Measurements from ENCODE around the gene MRPL19. TPM values are rescaled to one million over a fixed set of nuclear protein-coding genes. Genes with fewer than 3 reads are reported as not detected.

The MRPL19 gene
- total RNA-seq, 1 experiment from 2014 or later: 65.3 TPM

- TF ChIP-seq ZBTB33 (IDR thresholded peaks at IDR 0.05; ENCODE audit: extremely low read depth, insufficient replicate concordance, low read length) (no peak), EZH2 (IDR thresholded peaks at IDR 0.05) (no peak), JUND (IDR thresholded peaks at IDR 0.05) (no peak)
Observed at GRCh38 chr2:75606761-75607399, 39.7 kb upstream of the MRPL19 start (continued).

- Histone ChIP-seq H3K27ac (ENCODE audit: low read depth, low read length) (no peak overlapping the region), H3K79me2 (ENCODE audit: insufficient read depth, low read length) (no peaks in the 10 kb centered on the region), H3K4me3 (replicated peaks in 1 of 2; ENCODE audit: low read depth in 1 of 2, low read length in 2 of 2) (no peak overlapping the region), H4K20me1 (ENCODE audit: insufficient read depth) (no peaks in the 10 kb centered on the region), H3K9me2 (ENCODE audit: insufficient read depth) (no peaks in the 10 kb centered on the region), H3K9me3 (ENCODE audit: control insufficient read depth in 1 of 2, insufficient read depth in 1 of 2, low read depth in 1 of 2, low read length in 2 of 2) (no peaks in the 10 kb centered on the region), H3K4me1 (ENCODE audit: control insufficient read depth in 1 of 2, insufficient read depth in 2 of 2, low read length in 2 of 2) (peaks cover 5 to 10% of the 10 kb centered on the region in 2 experiments), H3K4me2 (ENCODE audit: low read length) (no peak overlapping the region), H3K27me3 (ENCODE audit: insufficient read depth, low read length) (peaks cover 18% of the 10 kb centered on the region; the same call in 1 of the 2 replicates), H2AFZ (ENCODE audit: low read depth, low read length, poor library complexity, severe bottlenecking) (no peak overlapping the region), H3K9ac (ENCODE audit: low read length) (no peak overlapping the region), H3K36me3 (ENCODE audit: control insufficient read depth in 1 of 2, insufficient read depth in 2 of 2, low read length in 2 of 2) (no peaks in the 10 kb centered on the region)
- BruUV-seq (replicated peaks): no TSS peak
- TF ChIP-seq CTCF (IDR thresholded peaks at IDR 0.05 in 2 of 3, conservative IDR thresholded peaks at IDR 0.05 in 1 of 3; ENCODE audit: borderline replicate concordance in 1 of 3, insufficient read depth in 1 of 3, low read depth in 2 of 3, low read length in 2 of 3) (no peak), ELF1 (IDR thresholded peaks at IDR 0.05; ENCODE audit: borderline replicate concordance, low read depth) (no peak), TCF7L2 (IDR thresholded peaks at IDR 0.05; ENCODE audit: borderline replicate concordance, extremely low read depth, insufficient read depth, insufficient read length) (no peak), ZBTB33 (IDR thresholded peaks at IDR 0.05; ENCODE audit: extremely low read depth, insufficient replicate concordance, low read length) (no peak), YY1 (IDR thresholded peaks at IDR 0.05; ENCODE audit: extremely low read depth, insufficient replicate concordance, low read depth, low read length) (no peak), EZH2 (IDR thresholded peaks at IDR 0.05) (no peak), POLR2AphosphoS5 (IDR thresholded peaks at IDR 0.05; ENCODE audit: low read depth, low read length) (no peak), POLR2A (IDR thresholded peaks at IDR 0.05; ENCODE audit: borderline replicate concordance, extremely low read depth, insufficient read depth, insufficient read length) (no peak), RAD21 (IDR thresholded peaks at IDR 0.05; ENCODE audit: low read depth) (no peak), JUND (IDR thresholded peaks at IDR 0.05) (no peak), SIN3A (IDR thresholded peaks at IDR 0.05; ENCODE audit: low read depth) (no peak), EZH2phosphoT487 (IDR thresholded peaks at IDR 0.05; ENCODE audit: borderline replicate concordance) (no peak), EGR1 (IDR thresholded peaks at IDR 0.05; ENCODE audit: low read depth) (no peak), MAX (IDR thresholded peaks at IDR 0.05) (no peak)
- DNase-seq (ENCODE audit: low read depth, low spot score): no peak
- CTCF ChIA-PET: interaction anchor here (1.9 kb wide), 1 partner anchor 142 kb away, joined by 13 read pairs; no protein-coding TSS in a partner anchor
- ATAC-seq: no peak
- RAD21 ChIA-PET (ENCODE audit: low non-redundant PET in 1 of 2, low total read pairs in 2 of 2, uncharacterized antibody in 2 of 2, unreplicated experiment in 2 of 2): no interaction called here
- POLR2A ChIA-PET: no interaction called here
- intact Hi-C loops (cut with micrococcal nuclease): loop anchor here (5.0 to 10.0 kb wide), 2 partner anchors 543 to 685 kb away; no protein-coding TSS in a partner anchor
Observed at GRCh38 chr2:75607400-75607798, 39.2 kb upstream of the MRPL19 start.

Measured in HCT116 (cell line).